Effector CD8-positive, alpha-beta T cell (primary cell): Measurements from ENCODE around the gene ENTPD8.
"Not testable (repeated sequence)": the region's sequence is repeated elsewhere in the genome, so short reads cannot be mapped to it uniquely, and the experiment has no call there.

Experiments
- DNase-seq: peaks from one replicate; lab custom pipeline; 2025; lab: John Stamatoyannopoulos, UW

Gene ENTPD8

DNA sequence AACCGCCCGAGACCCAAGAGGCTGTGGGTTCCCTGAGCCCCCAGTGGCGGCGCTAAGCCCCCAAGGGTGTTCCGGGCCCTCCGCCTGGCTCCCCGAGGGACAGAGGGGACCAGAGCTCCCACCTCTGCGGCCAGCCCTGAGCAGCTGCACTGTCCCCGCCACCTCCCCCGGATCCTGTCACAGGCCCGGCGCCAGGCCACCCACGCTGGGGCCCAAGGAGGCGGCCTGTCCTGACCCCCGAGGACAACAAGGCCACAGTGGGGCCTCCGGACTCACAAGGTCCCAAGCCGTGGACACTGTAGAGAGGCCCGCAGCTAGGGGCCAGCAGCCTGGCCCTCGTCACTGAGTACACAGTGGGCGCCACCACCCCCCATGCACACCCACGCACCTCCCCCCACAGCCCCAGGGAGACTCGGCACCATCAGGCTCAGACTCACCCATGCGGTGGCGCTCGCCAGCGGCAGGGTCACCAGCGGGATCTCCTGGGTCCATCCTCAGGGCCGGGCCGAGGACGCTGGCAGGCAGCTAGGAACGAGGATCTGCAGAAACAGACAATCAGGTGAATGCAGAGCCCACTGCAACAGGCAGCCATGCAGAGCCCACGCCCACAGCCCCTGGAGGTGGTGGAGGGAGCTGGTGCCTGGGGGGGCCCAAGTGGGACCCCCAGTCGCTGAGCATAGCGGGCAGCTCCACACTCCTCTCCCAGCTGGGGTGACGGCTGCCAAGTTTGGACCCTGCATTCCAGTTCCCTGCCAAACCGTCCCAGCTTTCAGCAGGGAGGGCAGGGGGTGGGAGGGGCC lies 46.1 kb downstream of the ENTPD8 start:
- DNase-seq, result no peak

DNA sequence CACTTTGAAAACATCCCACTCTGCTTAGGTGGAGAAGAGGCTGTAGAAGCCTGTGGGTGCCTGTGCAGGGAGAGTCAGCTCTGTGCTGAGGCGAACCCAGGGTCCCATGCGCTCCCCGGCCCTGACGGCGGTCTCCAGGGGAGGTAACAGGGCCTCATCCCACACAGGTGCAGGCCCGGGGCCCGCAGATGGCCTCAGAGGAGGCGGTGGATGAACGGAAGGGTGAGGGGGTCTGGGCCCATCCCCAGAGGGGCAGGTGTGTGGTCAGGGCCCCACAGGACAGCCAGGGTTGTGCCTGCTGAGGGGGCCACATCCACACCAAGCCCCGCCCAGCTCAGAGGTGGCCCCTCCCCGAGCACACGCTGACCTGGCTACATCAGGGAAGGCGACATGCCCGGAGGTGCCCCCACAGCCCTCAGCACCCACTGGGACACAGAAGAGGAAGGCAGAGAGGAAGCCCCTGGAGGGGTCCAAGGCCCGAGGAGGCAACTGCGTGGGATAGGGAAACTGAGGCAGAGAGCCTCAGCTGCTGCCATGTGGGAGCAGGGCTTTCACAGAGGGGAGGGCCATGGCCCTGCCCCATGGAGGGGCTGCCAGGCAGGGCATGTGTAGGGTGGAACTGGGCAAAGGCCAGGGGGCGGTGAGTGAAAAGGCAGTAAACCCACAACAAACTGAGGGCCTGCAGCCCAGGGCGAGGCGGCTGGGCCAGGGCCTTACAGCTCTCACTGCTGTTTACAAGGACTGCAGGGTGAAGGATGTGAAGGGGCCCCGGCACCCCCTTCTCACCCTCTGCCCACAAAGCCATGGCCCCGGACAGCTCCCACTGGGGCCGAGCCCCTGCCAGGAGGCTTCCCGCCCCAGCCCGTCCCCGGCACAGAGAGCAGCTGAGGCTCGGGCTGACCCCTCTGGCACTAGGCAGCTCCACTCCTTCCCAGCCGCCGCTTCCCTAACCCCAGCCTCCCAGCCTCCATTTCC lies 47.7 kb downstream of the ENTPD8 start:
- no peak for DNase-seq

DNA sequence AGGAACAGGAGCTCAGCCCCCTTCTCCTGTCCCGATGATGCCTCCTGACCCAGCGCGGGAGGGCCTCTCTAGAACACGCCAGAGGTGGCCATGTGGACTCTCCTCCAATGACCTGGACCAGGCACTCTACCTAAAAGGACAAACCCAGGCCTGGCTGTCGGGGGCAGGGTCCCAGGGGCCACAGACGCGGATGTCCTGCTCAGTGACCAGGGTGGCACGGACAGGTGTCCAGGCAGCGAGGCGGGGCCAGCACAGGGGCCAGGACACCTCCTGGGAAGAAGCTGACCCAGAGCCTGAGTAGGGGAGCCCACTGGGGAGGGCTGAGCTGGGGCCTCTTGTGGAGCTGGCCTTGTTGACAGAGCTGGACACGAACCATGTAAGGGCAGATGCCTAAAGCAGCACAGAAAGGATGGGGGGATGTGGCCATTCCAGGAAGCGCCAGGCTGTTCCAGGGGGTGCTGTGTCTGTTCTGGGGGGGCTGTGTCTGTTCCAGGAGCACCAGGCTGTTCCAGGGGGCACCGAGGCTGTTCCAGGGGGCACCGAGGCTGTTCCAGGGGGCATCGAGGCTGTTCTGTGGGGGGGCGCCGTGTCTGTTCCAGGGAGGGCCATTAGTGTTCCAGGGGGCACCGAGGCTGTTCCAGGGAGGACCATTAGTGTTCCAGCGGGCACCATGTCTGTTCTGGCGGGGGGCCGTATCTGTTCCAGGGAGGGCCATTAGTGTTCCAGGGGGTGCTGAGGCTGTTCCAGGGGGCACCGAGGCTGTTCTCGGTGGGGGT lies 48.7 kb downstream of the ENTPD8 start:
- DNase-seq, result no peak

DNA sequence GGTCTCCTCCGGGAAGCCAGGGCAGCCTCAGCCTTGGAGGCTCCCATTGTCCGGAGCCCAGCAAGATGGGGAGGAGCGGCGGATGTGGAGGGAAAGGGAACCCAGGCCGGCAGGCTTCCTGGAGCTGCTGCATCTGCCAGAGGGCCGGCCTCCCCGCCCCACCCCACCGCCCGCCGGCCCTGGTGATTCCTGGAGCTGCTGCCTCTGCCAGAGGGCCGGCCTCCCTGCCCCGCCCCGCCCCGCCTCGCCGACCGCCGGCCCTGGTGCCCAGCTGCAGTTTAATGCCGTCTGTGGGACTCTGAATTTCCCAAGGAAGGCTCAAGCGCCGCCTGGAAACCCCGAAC lies 49.8 kb downstream of the ENTPD8 start:
- DNase-seq, result no peak

DNA sequence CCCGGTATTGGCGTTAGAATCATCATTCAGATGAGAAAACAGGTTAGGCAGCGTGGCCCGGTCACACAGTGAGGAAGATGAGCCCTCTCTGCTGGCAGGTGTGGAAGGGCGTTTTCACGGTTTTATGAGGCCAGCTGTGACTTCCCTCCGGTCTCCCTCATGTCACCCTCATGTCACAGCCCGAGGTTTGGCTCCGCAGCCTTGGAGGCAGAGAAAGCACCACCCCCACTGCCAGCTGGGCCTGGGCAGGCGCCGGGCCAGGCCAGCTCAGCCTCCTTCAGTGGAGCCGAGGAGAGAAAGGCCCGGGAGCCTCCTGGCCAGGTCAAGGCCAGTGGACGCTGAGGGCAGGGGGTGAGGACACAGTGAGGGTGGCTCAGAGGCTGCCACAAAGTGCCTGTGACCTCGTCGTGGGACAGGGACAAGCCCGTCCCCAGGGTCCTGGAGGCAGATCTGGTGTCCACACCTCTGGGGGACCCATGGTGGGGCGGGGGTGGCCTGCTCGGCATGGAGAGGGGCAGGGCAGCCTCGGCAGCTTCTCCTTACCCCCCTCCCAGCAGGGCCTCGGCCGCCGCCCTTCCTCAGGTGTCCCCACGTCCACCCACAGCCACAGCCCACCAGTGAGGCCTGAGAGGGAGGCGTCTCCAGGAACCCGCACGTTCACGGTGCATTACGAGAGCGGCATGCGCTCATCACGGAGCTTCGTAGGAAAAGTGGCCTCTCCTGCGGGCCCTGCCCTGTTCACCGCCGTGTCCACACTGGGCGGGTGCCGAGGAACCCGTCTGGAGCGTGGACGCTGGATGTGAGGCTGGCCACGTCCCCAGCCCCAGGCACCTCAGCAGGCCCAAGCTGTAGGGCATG lies 50.4 kb downstream of the ENTPD8 start:
- DNase-seq, result no peak

DNA sequence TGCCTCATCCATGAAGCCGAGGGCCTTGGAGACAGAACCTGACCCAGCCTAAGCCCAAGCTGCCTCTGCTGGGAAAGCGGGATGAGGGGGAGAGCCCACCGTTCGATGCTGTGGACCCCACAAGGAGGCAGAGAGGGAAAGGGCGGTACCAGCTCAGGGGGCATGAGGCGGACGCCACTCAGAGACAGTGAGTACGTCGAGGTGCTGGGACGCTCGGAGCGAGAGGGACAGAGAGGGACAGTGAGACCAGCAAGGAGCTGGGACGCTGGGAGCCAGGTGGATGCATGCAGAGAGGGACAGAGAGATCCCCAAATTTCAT lies 51.8 kb downstream of the ENTPD8 start:
- no peak for DNase-seq

DNA sequence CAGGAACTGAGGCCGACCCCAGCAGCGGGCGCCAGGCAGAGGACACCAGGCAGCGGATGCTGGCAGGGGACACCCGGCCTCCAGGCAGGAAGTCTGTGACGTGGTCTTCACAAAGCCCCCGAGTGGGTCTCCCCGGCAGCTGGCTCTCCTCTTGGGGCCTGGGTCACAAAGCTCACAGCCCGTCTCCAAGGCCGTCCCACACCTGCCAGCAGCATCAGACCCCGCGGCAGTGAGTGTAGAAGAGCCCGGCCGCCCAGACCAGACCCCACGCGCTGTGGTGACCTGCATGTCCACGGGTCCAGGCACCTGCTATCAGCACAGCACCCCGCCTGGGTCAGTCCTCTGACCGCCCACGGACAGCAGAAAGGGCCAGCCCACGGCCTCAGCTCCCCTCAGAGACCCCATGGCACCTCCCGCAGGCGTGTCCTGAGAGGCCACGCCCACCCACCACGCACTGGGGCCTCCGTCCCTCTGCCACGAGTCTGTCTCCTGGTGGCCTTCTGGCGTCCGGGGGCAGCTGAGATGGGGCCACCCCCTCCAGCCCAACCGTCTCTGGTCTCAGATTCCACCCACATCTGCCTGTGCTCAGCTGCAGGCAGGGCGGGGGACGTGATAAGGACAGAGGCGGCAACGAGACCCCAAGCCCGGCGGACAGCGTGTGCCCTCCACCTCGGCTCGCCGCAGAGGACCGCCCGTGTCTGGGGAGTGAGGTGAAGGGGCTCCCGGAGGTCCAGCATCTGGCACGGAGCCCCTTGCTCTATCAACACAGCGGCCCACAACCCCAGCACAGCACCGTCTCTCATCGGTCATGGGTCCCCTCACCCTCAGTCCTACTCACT lies 52.3 kb downstream of the ENTPD8 start:
- DNase-seq, result no peak

DNA sequence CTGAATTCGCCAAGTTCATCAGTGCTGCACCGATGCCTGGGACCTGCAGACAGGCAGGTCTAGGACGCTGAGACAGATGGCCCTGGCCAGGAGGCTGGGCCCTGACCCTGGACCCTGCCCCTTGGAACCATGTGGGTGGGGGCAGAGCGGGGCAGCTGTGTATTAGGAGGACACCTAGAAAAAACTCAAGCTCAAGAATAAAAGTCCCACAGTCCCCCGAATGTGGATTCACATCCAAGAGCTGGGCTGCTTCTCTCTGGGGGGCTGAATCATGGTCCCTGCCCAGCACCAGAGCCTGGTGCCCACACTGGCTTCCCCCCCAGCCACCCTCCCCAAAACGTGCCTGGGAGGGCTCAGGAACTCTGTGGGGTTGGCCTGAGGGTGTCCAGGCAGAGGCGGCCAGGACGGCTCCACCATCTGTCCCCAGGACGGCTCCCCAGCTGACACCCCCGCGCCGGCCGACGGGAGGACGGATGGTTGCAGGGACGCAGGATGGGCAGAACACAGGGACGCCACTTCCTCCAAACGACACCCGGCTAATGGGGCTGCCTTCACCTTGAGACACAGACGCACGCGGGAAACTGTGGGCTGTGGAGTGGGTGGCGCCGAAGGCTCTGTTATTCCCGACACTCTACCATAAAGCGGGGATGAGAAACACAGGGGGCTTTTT lies 53.1 kb downstream of the ENTPD8 start:
- DNase-seq, result no peak

DNA sequence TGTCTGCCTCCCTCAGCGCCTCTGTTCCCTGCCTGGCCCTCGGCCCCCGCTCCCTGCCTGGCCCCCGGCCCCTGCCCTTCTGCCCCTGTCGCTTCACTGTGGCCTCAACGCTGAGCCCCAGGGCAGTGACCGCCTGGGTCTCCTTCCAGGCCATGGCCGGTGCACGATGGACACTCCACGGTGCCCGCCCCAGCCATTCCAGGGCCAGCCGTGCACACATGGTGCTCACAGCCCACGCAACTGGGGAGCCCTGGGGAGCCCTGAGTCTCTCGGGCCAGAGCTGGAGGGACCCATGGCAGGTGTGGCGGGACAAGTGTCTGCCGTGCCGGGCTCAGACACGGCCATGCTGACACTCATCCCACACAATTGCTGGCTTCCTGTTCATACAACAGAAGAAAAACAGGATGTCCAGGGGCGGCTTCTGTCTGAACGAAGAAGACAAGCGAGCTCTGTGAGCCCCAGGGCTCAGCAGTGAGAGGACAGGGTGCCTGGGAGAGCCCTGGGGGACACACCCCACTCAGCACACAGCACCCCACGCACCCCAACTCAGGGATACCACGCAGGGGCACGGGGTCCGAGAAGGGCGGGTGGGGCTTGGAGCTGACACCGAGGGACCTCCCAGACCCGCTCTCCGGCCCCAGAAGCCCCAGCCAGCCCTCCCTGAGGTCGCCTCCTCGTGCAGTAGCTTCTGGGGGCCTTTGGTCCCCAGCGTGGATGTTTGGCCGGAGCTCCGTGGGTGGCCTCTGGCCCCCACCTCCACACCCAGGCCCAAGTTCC lies 53.9 kb downstream of the ENTPD8 start:
- DNase-seq, result no peak

DNA sequence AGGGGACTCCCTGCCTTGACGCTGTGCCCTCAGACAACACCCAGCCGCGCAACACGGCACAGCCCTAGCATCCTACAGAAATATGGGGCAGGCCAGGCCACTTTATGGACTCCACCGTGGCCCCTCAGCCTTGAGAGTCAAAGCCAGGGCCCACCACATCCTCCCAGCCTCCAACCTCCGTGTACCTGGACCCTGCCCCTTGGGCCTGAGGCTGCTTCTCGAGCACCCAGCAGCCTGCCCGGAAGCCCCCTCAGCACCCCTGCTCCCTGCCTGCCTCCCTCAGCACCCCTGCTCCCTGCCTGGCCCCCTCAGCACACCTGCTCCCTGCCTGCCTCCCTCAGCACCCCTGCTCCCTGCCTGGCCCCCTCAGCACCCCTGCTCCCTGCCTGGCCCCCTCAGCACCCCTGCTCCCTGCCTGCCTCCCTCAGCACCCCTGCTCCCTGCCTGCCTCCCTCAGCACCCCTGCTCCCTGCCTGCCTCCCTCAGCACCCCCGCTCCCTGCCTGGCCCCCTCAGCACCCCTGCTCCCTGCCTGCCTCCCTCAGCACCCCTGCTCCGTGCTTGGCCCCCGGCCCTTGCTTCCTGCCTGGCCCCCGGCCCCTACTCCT lies 54.5 kb downstream of the ENTPD8 start:
- DNase-seq, result not testable (repeated sequence)

DNA sequence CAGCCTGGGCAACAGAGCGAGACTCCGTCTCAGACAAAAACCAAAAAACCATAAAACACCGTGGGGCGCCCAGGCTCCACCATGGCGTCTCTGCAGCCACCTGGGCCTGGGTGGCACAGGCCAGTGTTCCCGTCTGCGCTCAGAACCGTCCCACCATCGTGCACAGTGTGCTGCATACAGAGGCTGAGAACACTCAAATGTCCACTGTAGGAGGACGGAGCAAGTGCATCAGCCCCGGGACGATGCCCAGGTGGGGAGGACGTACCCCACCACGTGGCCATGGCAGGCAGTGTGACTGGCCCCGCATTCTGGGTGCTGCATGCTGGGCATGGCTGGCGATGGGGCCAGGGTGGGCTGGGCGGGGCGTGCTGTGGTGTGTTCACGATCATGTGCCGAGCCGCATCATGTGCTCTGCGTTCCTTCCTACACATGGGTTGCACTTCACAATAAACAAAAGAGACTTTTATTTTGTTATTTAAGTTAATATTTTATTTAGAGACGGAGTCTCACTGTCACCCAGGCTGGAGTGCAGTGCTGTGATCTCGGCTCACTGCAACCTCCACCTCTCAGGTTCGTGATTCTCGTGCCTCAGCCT lies 56.0 kb downstream of the ENTPD8 start:
- DNase-seq, result no peak
